GM21529 (cell line): ENCODE measurements around the gene SLC26A2.
A peak's percentile ranks its signal among the peaks of the same experiment; 100 is the strongest.
"Not testable (repeated sequence)": the region's sequence is repeated elsewhere in the genome, so short reads cannot be mapped to it uniquely, and the experiment has no call there.

Experiments
- ATAC-seq: cut with Tn5 transposase; IDR thresholded peaks from one replicate; pipeline ENCODE4 v1.9.1; 2021; ENCODE audit not compliant: unreplicated experiment

The SLC26A2 gene

GRCh38 chr5:149936700-149937091 is 23.9 kb upstream of the SLC26A2 start:
- no peak for ATAC-seq

- no peak for ATAC-seq
Measured at GRCh38 chr5:149937610-149938009, 22.9 kb upstream of the SLC26A2 start.

DNA sequence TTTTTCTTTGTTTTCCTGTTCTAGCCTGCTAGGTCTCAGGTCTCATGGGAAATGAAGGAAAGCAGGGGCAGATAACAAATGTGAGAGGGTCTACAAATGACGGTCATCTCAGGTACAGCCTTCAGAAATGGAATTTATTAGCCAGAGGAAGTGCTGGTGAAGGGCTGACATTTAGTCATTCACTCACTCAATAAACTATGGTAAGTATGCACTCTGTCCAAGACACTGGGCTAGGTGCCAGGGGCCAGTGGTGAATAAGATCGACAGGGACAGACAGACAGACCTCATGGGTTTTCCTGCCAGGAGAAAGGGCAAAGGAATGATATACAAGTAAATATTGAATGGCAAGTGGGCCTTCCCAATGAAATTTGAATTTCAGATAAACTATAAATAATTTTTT is 22.3 kb upstream of the SLC26A2 start:
- no peak for ATAC-seq

GRCh38 chr5:149938791-149939358 is 21.7 kb upstream of the SLC26A2 start:
- ATAC-seq: no peak

GRCh38 chr5:149939546-149939945 is 21.0 kb upstream of the SLC26A2 start:
- ATAC-seq: no peak

- peak; percentile 98 for ATAC-seq
Measured at GRCh38 chr5:149940077-149940574, 20.4 kb upstream of the SLC26A2 start.

DNA sequence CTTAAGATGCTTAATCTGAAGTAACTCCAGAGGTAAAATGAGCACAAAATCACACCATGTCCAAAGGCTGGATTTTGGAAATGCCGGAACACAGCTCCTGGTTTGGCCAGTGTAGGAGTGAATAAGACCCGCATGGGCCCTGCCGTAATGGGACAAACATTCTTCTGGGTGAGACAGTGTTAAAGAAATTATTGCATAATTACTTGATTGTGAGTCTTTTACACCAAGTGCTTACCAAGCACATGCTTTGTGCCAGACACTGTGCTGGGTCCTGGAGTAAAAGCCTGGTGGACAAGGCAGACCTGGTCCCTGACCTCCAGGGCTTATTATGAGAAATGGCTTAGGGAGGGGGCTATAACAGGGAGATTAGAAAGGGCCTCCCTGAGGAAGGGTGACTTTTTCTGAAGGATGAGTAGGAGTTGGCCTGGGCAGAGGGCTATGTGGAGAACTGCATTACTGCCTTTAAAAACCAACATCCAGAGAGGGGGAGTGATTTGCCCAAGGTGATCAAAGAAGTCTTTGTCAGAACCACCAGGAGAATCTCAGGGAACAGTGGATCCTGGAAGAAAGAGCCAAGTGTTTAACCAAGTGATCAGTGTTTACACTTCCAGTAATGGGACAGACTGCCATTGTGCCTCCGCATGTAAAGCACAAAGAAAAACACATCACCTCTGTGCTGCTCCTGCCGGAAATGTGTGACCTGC is 19.5 kb upstream of the SLC26A2 start:
- ATAC-seq: no peak

DNA sequence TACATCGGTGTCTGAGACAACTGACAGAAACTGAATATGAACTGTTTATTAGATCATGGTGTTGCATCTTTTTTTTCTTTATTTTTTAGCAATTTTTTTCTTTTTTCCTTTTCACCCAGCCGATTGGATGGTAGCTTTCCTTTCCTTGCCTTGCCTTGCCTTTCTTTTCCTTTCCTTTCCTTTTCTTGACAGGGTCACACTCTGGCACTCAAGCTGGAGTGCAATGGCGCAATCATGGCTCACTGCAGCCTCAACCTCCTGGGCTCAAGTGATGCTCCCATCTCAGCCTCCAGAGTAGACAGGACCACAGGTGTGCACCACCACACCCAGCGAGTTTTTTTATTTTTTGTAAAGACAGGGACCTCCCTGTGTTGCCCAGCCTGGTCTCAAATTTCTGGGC is 18.8 kb upstream of the SLC26A2 start:
- ATAC-seq: no peak

- no peak for ATAC-seq
Measured at GRCh38 chr5:149942199-149942598, 18.4 kb upstream of the SLC26A2 start.

DNA sequence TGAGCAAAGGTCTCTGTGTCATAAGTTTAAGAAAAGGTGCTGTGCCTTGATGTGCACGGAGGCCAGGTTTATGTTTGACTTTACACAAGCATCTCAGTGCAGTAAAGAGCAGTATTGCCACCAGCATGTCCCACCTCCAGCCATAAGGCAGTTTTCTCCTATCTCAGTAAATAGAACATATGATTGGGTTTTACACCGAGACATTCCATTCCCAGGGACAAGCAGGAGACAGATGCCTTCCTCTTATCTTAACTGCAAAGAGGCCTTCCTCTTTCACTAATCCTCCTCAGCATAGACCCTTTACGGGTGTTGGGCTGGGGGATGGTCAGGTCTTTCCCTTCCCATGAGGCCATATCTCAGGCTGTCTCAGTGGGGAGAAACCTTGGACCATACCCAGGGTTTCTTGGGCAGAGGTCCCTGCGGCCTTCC is 17.8 kb upstream of the SLC26A2 start:
- ATAC-seq: not testable (repeated sequence)

DNA sequence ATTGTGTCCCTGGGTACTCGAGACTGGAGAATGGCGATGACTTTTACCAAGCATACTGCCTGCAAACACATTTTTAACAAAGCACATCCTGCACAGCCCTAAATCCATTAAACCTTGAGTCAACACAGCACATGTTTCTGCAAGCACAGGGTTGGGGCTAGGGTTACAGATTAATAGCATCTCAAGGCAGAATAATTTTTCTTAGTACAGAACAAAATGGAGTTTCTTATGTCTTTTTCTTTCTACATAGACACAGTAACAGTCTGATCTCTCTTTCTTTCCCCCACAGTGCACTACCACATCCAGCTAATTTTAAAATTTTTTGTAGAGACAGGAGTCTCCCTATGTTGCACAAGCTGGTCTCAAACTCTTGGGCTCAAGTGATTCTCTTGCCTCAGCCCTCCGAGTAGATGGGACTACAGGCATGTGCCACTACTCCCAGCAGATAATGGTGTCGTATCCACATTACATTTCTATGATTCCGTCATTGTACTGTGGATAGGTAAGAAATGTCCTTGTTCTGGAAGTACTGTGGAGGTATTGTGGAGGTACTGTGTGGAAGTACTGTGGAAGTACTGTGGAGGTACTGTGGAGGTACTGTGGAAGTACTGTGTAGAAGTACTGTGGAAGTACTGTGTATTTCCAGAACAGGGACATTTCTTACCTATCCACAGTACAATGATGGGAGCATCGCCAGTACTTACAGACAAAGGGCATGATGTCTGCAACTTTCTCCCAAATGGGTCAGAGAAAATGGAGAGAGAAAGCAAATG is 17.2 kb upstream of the SLC26A2 start:
- not testable (repeated sequence) for ATAC-seq

GRCh38 chr5:149944666-149945065 is 15.9 kb upstream of the SLC26A2 start, which contains the start of gene PDE6A:
PDE6A (minus strand) TSS chr5:149944793; CDS start chr5:149944673, 120 bp downstream.
- no peak for ATAC-seq

- no peak for ATAC-seq
Measured at GRCh38 chr5:149946118-149946517, 14.4 kb upstream of the SLC26A2 start.

DNA sequence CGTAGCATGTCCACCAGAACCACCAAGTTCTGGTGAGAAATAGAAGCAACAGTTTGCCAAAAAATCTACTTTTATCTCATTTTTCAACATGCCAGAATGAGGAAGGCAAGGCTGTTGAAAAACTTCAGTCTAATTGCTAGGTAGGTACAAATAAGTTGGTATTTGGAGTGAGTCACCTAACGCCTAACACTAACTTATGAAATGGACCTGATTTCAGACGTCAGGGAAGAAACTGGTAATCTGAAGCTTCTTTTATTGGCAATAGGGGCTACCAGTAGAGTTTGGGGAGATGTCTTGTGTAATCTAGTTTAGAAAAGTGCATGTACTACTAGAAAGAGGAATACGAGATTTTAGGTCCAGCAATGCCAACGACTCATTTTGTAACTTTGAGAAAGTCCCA is 11.6 kb upstream of the SLC26A2 start:
- ATAC-seq: no peak

GRCh38 chr5:149951138-149951749 is 9.3 kb upstream of the SLC26A2 start:
- no peak for ATAC-seq

- ATAC-seq: no peak
Measured at GRCh38 chr5:149953436-149954121, 7.0 kb upstream of the SLC26A2 start.

DNA sequence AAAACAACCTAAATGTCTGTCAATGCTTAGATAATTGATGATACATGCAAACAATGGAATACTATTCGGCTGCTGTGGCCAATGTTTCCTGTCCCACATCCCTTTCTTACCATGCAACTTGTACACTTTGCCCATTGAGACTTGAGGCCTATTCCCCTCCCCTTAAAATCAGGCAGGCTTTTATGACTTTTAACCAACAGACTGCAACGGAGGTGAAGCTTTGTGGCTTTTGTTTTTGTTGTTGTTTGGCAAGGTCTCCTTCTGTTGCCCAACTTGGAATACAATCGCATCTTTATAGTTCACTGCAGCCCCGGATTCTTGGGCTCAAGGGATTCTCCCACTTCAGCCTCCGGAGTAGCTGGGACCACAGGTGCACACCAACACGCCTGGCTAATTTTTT is 5.8 kb upstream of the SLC26A2 start:
- no peak for ATAC-seq

DNA sequence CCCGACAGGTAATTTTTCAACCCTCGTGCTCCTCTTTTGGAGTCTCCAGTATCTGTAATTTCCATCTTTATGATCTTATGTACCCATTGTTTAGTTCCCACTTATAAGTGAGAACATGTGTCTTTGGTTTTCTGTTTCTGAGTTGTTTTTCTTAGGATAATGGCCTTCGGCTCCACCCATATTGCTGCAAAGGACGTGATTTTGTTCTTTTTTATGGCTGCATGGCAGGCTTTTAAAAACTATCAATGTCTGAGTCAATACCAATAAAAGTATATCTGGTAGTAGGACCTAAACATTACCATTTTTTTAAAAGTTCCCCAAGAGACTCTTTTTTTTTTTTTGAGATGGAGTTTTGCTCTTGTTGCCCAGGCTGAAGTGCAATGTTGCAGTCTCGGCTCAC is 3.9 kb upstream of the SLC26A2 start:
- ATAC-seq: no peak

DNA sequence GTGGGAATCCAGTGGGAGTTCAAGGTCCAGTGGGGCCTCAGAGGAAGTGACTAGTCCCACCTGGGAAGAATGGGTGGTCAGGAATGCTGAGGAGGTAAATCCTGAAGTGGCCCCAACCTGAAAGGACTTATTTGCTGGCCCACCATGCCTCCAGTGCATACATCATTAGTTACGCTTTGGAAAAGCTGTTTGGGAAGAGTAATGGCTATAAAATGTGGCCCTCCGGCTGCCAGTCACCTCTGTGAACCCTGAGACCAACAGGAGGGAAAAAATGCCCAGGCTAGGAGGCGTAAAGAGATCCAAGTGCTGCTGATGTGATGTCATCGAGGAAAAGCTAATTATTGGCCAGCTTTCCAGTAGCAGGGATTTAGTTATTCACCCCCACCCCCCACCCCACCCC is 2.7 kb upstream of the SLC26A2 start:
- no peak for ATAC-seq

DNA sequence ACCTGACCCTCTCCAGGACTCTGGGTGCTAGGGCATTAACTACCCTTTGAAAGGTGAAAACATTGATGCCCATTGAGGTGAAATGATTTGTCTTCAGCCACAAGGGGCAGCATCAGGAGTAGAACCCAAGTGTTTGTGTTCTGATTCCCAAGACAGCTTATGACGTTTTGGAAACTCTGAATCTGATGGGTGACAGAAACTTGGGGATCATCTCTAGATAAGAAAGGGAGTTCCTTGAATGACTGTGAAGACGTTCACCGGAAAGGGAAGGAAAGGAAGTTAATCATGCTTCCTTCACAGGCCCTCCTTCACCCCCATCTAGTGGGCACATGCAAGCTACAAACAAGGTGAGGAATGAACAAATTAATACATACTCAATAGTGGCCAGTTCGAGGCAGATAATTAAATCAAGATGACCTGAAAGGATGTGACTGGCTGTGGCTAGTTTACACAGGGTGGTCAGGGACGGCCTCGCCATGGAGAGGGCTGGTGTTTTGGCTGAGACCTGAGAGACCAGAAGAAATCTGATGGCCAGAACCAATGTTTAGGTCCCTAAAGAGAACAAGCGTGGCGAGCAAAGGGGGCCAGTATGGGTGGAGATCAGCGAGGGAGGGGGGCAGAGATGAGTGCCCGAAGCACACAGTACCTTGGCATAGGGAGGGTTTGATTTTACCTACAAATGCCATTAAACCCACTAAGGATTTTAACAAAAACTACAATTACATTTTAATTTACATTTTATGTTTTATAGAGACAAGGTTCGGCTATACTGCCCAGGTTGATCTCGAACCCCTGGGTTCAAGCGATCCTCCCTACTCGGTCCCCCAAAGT is 937 bp upstream of the SLC26A2 start:
- ATAC-seq: peak; percentile 21
